Caco-2 (cell line): Measurements from ENCODE around the gene NMNAT1. TPM values are rescaled to one million over a fixed set of nuclear protein-coding genes. Genes with fewer than 3 reads are reported as not detected.
"Not testable (repeated sequence)": the region's sequence is repeated elsewhere in the genome, so short reads cannot be mapped to it uniquely, and the experiment has no call there.

Experiments
- BruUV-seq: library from RNA; stranded (reverse); fragments of 400-500 nt; replicated peaks from 2 replicates; lab custom pipeline; 2021; lab: Mats Ljungman, UMichigan
- CTCF ChIA-PET: fragments of 300-600 bp; sonication (Branson Sonifier 250); formaldehyde crosslinking; loops from one replicate; lab custom pipeline; 2022; ENCODE audit warnings: antibody characterized with exemption; lab: Charles Lee
- POLR2A ChIA-PET: fragments of 300-600 bp; sonication (Branson Sonifier 250); formaldehyde crosslinking; loops from one replicate; lab custom pipeline; 2022; ENCODE audit warnings: antibody characterized with exemption; lab: Charles Lee
- DNase-seq, 2 experiments: peaks; one replicate each; pipeline versions ENCODE4 v3.0.0 to v3.0.0-alpha.2; 2020 to 2022
- H3K27me3 ChIP-seq: replicated peaks from 2 replicates; pipeline ENCODE4 v1.6.0; 2011; ENCODE audit warnings: low read length; ENCODE audit not compliant: control insufficient read depth, insufficient read depth
- H3K36me3 ChIP-seq: 2 replicates; pipeline ENCODE4 v1.5.1; 2011; ENCODE audit warnings: low read length; ENCODE audit not compliant: control insufficient read depth, insufficient read depth
- H3K4me1 ChIP-seq: fragments of 250-450 bp; sonication (Bioruptor Pico); 2 replicates; pipeline ENCODE4 v1.5.1; 2020; ENCODE audit warnings: mild to moderate bottlenecking
- H3K4me3 ChIP-seq: 2 replicates; pipeline ENCODE4 v1.5.1; 2011; ENCODE audit warnings: low read depth, mild to moderate bottlenecking, control low read depth, low read length
- H3K9me3 ChIP-seq: fragments of 250-450 bp; sonication (Bioruptor Pico); 2 replicates; pipeline ENCODE4 v1.5.1; 2020; ENCODE audit warnings: mild to moderate bottlenecking, moderate library complexity
- H3K27ac Mint-ChIP-seq: one replicate; pipeline ENCODE4 v1.8.0; 2022; ENCODE audit warnings: mixed read lengths; ENCODE audit not compliant: unreplicated experiment
- H3K27me3 Mint-ChIP-seq: one replicate; pipeline ENCODE4 v1.8.0; 2022; ENCODE audit warnings: mixed read lengths; ENCODE audit not compliant: insufficient read depth, unreplicated experiment
- H3K36me3 Mint-ChIP-seq: one replicate; pipeline ENCODE4 v1.8.0; 2022; ENCODE audit warnings: mild to moderate bottlenecking, mixed read lengths; ENCODE audit not compliant: insufficient read depth, unreplicated experiment
- H3K4me1 Mint-ChIP-seq: one replicate; pipeline ENCODE4 v1.8.0; 2022; ENCODE audit warnings: low read depth, mixed read lengths; ENCODE audit not compliant: unreplicated experiment
- H3K4me3 Mint-ChIP-seq: one replicate; pipeline ENCODE4 v1.8.0; 2022; ENCODE audit warnings: mild to moderate bottlenecking, moderate library complexity, mixed read lengths; ENCODE audit not compliant: unreplicated experiment
- H3K9me3 Mint-ChIP-seq: one replicate; pipeline ENCODE4 v1.8.0; 2022; ENCODE audit warnings: mixed read lengths; ENCODE audit not compliant: unreplicated experiment
- CTCF ChIP-seq, 2 experiments: fragments of 200-600 bp in 1 of 2; IDR thresholded peaks; 1 replicate in 1 of 2; 2 replicates in 1 of 2; pipeline versions ENCODE4 v1.5.1 to v1.8.0; 2011 to 2022; ENCODE audit warnings: antibody characterized with exemption in 1 of 2, control low read depth in 1 of 2, inconsistent platforms in 1 of 2, low read depth in 1 of 2, low read length in 1 of 2, mild to moderate bottlenecking in 1 of 2, moderate library complexity in 1 of 2; ENCODE audit not compliant: insufficient read depth in 1 of 2, severe bottlenecking in 1 of 2, unreplicated experiment in 1 of 2
- intact Hi-C: fragments of 100-400 bp; cut with micrococcal nuclease; formaldehyde crosslinking; loops from one replicate; pipeline ENCODE4 v1.10.0; 2022; ENCODE audit not compliant: unreplicated experiment
- total RNA-seq: library from RNA; stranded (reverse); gene quantifications from 2 replicates; pipeline ENCODE4 v1.2.3, GENCODE V29; 2022

NMNAT1 gene
- total RNA-seq, 1 experiment from 2014 or later: 3.8 TPM

- Mint-ChIP-seq H3K4me1 (no peaks in the 10 kb centered on the region), H3K4me3 (no peak overlapping the region), H3K27me3 (no peaks in the 10 kb centered on the region), H3K9me3 (no peaks in the 10 kb centered on the region), H3K36me3 (no peaks in the 10 kb centered on the region), H3K27ac (no peak overlapping the region)
- BruUV-seq: no TSS peak
- intact Hi-C loops: no loop called here
- POLR2A ChIA-PET: no interaction called here
- DNase-seq: no peak
- no peaks in the 10 kb centered on the region for H3K27me3 ChIP-seq
- CTCF ChIA-PET: no interaction called here
- no peak for TF ChIP-seq CTCF (IDR thresholded peaks at IDR 0.05; ENCODE audit: insufficient read depth in 1 of 2, low read depth in 1 of 2, low read length in 1 of 2, severe bottlenecking in 1 of 2, unreplicated experiment in 1 of 2)
- peaks cover 4% of the 10 kb centered on the region; the same call in 1 of the 2 replicates for H3K4me1 ChIP-seq
- no peaks in the 10 kb centered on the region for H3K36me3 ChIP-seq
- H3K9me3 ChIP-seq: no peaks in the 10 kb centered on the region
- H3K4me3 ChIP-seq: no peak overlapping the region
These were observed 76.8 kb downstream of the NMNAT1 start for GRCh38 chr1:10020086-10020485.

- H3K27me3 Mint-ChIP-seq, H3K36me3 Mint-ChIP-seq, H3K9me3 Mint-ChIP-seq, H3K4me3 Mint-ChIP-seq, DNase-seq, H3K4me1 ChIP-seq, H3K4me3 ChIP-seq, intact Hi-C loops, H3K27me3 ChIP-seq, H3K27ac Mint-ChIP-seq, H3K36me3 ChIP-seq, POLR2A ChIA-PET, H3K4me1 Mint-ChIP-seq, CTCF ChIA-PET, H3K9me3 ChIP-seq, BruUV-seq: not testable (repeated sequence)
These were observed 77.4 kb downstream of the NMNAT1 start for GRCh38 chr1:10020678-10021077.

- H3K27ac Mint-ChIP-seq, H3K4me1 ChIP-seq, H3K36me3 Mint-ChIP-seq, POLR2A ChIA-PET, H3K9me3 ChIP-seq, H3K4me3 ChIP-seq, H3K4me3 Mint-ChIP-seq, BruUV-seq, H3K27me3 Mint-ChIP-seq, H3K4me1 Mint-ChIP-seq, CTCF ChIA-PET, DNase-seq, intact Hi-C loops, H3K9me3 Mint-ChIP-seq, H3K36me3 ChIP-seq, H3K27me3 ChIP-seq: not testable (repeated sequence)
These were observed 78.7 kb downstream of the NMNAT1 start for GRCh38 chr1:10021992-10022391.

GRCh38 chr1:10022656-10023055 is 79.4 kb downstream of the NMNAT1 start:
- no peaks in the 10 kb centered on the region for H3K36me3 Mint-ChIP-seq
- ChIA-PET POLR2A (no interaction called here), CTCF (no interaction called here)
- intact Hi-C loops: no loop called here
- H3K27me3 Mint-ChIP-seq: no peaks in the 10 kb centered on the region
- Histone ChIP-seq H3K4me1 (peaks cover 4% of the 10 kb centered on the region; the same call in 1 of the 2 replicates), H3K27me3 (no peaks in the 10 kb centered on the region), H3K36me3 (no peaks in the 10 kb centered on the region), H3K4me3 (no peak overlapping the region), H3K9me3 (no peaks in the 10 kb centered on the region)
- TF ChIP-seq CTCF (IDR thresholded peaks at IDR 0.05; ENCODE audit: insufficient read depth in 1 of 2, low read depth in 1 of 2, low read length in 1 of 2, severe bottlenecking in 1 of 2, unreplicated experiment in 1 of 2): no peak
- H3K4me3 Mint-ChIP-seq: no peak overlapping the region
- BruUV-seq: no TSS peak
- no peaks in the 10 kb centered on the region for H3K4me1 Mint-ChIP-seq
- no peak overlapping the region for H3K27ac Mint-ChIP-seq
- H3K9me3 Mint-ChIP-seq: no peaks in the 10 kb centered on the region
- DNase-seq: no peak
